ENCODE results near the gene PRR12.

GRCh38 chr19:49559443-49559842, 31.5 kb upstream of the PRR12 start:
- TF ChIP-seq CTCF (IDR thresholded peaks at IDR 0.05): no peak
- no peak for TF ChIP-seq POLR2AphosphoS5 (IDR thresholded peaks at IDR 0.05; ENCODE audit: low read depth, low read length)
- TF ChIP-seq SIN3A (IDR thresholded peaks at IDR 0.05; ENCODE audit: borderline replicate concordance, insufficient read depth, low read depth, low read length): no peak
- TF ChIP-seq REST (IDR thresholded peaks at IDR 0.05; ENCODE audit: insufficient read depth in 1 of 2, low read depth in 2 of 2, low read length in 1 of 2): no peak
